NT2/D1 (cell line): ENCODE measurements around the gene F13A1.

Experiments
- DNase-seq: peaks from one replicate; pipeline ENCODE4 v3.0.0-alpha.2; 2011; ENCODE audit warnings: low read depth, low spot score
- H3K27me3 ChIP-seq: 2 replicates; pipeline ENCODE4 v1.6.0; 2011; ENCODE audit warnings: mild to moderate bottlenecking; ENCODE audit not compliant: insufficient read length, insufficient read depth
- H3K36me3 ChIP-seq: 2 replicates; pipeline ENCODE4 v1.6.1; 2011; ENCODE audit warnings: mild to moderate bottlenecking, low read length, mixed read lengths; ENCODE audit not compliant: insufficient read depth, insufficient read length
- H3K4me1 ChIP-seq: 2 replicates; pipeline ENCODE4 v1.5.1; 2011; ENCODE audit not compliant: insufficient read depth, insufficient read length
- H3K4me3 ChIP-seq: 2 replicates; pipeline ENCODE4 v1.5.1; 2011; ENCODE audit warnings: low read depth; ENCODE audit not compliant: insufficient read length
- H3K9ac ChIP-seq: 2 replicates; pipeline ENCODE4 v1.6.0; 2011; ENCODE audit warnings: low read depth; ENCODE audit not compliant: insufficient read length
- H3K9me3 ChIP-seq: 2 replicates; pipeline ENCODE4 v1.5.1; 2011; ENCODE audit warnings: mild to moderate bottlenecking, low read length; ENCODE audit not compliant: insufficient read depth
- SUZ12 ChIP-seq: IDR thresholded peaks from 2 replicates; pipeline ENCODE4 v1.6.1; 2011; ENCODE audit not compliant: insufficient read length, insufficient read depth; ENCODE audit errors: extremely low read depth
- YY1 ChIP-seq: IDR thresholded peaks from 2 replicates; pipeline ENCODE4 v1.6.1; 2011; ENCODE audit not compliant: insufficient read length, insufficient read depth
- ZNF274 ChIP-seq: IDR thresholded peaks from 2 replicates; pipeline ENCODE4 v1.6.1; 2011; ENCODE audit warnings: mild to moderate bottlenecking, low read depth, low read length

The F13A1 gene

GRCh38 chr6:6193221-6193745 lies 127.2 kb downstream of the F13A1 start:
- H3K4me3 ChIP-seq: no peak overlapping the region
- no peak for DNase-seq
- no peaks in the 10 kb centered on the region for H3K27me3 ChIP-seq
- no peaks in the 10 kb centered on the region for H3K9me3 ChIP-seq
- no peaks in the 10 kb centered on the region for H3K36me3 ChIP-seq
- TF ChIP-seq YY1: no peak
- TF ChIP-seq ZNF274: no peak
- no peak for TF ChIP-seq SUZ12
- no peak overlapping the region for H3K9ac ChIP-seq
- H3K4me1 ChIP-seq: no peaks in the 10 kb centered on the region

GRCh38 chr6:6191909-6192308 lies 128.6 kb downstream of the F13A1 start:
- Histone ChIP-seq H3K4me3 (no peak overlapping the region), H3K27me3 (no peaks in the 10 kb centered on the region), H3K9ac (no peak overlapping the region), H3K36me3 (no peaks in the 10 kb centered on the region), H3K4me1 (no peaks in the 10 kb centered on the region), H3K9me3 (no peaks in the 10 kb centered on the region)
- DNase-seq: no peak
- TF ChIP-seq SUZ12 (no peak), YY1 (no peak), ZNF274 (no peak)

GRCh38 chr6:6191476-6191875 lies 129.0 kb downstream of the F13A1 start:
- Histone ChIP-seq H3K4me3 (no peak overlapping the region), H3K4me1 (no peaks in the 10 kb centered on the region), H3K27me3 (no peaks in the 10 kb centered on the region), H3K9ac (no peak overlapping the region), H3K36me3 (no peaks in the 10 kb centered on the region), H3K9me3 (no peaks in the 10 kb centered on the region)
- DNase-seq: peak; percentile 23
- TF ChIP-seq ZNF274 (no peak), YY1 (no peak), SUZ12 (no peak)

- Histone ChIP-seq H3K4me3 (no peak overlapping the region), H3K9ac (no peak overlapping the region), H3K4me1 (no peaks in the 10 kb centered on the region), H3K36me3 (no peaks in the 10 kb centered on the region), H3K9me3 (no peaks in the 10 kb centered on the region), H3K27me3 (no peaks in the 10 kb centered on the region)
- no peak for DNase-seq
- no peak for TF ChIP-seq YY1
Measured at GRCh38 chr6:6180684-6181083, 139.8 kb downstream of the F13A1 start.

GRCh38 chr6:6179858-6180623 lies 140.4 kb downstream of the F13A1 start:
- H3K9me3 ChIP-seq: no peaks in the 10 kb centered on the region
- H3K36me3 ChIP-seq: no peaks in the 10 kb centered on the region
- no peaks in the 10 kb centered on the region for H3K4me1 ChIP-seq
- no peak overlapping the region for H3K9ac ChIP-seq
- H3K27me3 ChIP-seq: no peaks in the 10 kb centered on the region
- no peak overlapping the region for H3K4me3 ChIP-seq
- DNase-seq: no peak
- TF ChIP-seq YY1 (no peak), ZNF274 (no peak), SUZ12 (no peak)

GRCh38 chr6:6178795-6179194 lies 141.7 kb downstream of the F13A1 start:
- TF ChIP-seq ZNF274: no peak
- no peak for TF ChIP-seq YY1
- no peak for TF ChIP-seq SUZ12
- no peaks in the 10 kb centered on the region for H3K27me3 ChIP-seq
- H3K4me1 ChIP-seq: no peaks in the 10 kb centered on the region
- no peak overlapping the region for H3K9ac ChIP-seq
- H3K36me3 ChIP-seq: no peaks in the 10 kb centered on the region
- DNase-seq: no peak
- H3K9me3 ChIP-seq: no peaks in the 10 kb centered on the region
- no peak overlapping the region for H3K4me3 ChIP-seq

GRCh38 chr6:6177754-6178153 lies 142.7 kb downstream of the F13A1 start:
- H3K36me3 ChIP-seq: no peaks in the 10 kb centered on the region
- H3K27me3 ChIP-seq: no peaks in the 10 kb centered on the region
- TF ChIP-seq SUZ12: no peak
- TF ChIP-seq ZNF274: no peak
- TF ChIP-seq YY1: no peak
- H3K4me3 ChIP-seq: no peak overlapping the region
- no peak for DNase-seq
- H3K4me1 ChIP-seq: no peaks in the 10 kb centered on the region
- no peaks in the 10 kb centered on the region for H3K9me3 ChIP-seq
- no peak overlapping the region for H3K9ac ChIP-seq

GRCh38 chr6:6176586-6177228 lies 143.8 kb downstream of the F13A1 start:
- no peak overlapping the region for H3K4me3 ChIP-seq
- no peak for TF ChIP-seq SUZ12
- TF ChIP-seq YY1: no peak
- TF ChIP-seq ZNF274: no peak
- no peak for DNase-seq
- no peaks in the 10 kb centered on the region for H3K36me3 ChIP-seq
- H3K9ac ChIP-seq: no peak overlapping the region
- no peaks in the 10 kb centered on the region for H3K4me1 ChIP-seq
- H3K27me3 ChIP-seq: no peaks in the 10 kb centered on the region
- no peaks in the 10 kb centered on the region for H3K9me3 ChIP-seq
